SK-N-SH treated with all-trans-retinoic acid at 6 μM for 48 hours (cell line): Measurements from ENCODE around the gene TPPP.
"Not testable (repeated sequence)": the region's sequence is repeated elsewhere in the genome, so short reads cannot be mapped to it uniquely, and the experiment has no call there.

Source experiments
- ATAC-seq: fragments of 200-7000 bp; cut with Tn5 transposase; 3 replicates; pipeline ENCODE4 v1.9.1; 2020; ENCODE audit warnings: mild to moderate bottlenecking, moderate library complexity
- ARNTL ChIP-seq: fragments of 450-650 bp; formaldehyde crosslinking; IDR thresholded peaks from 2 replicates; pipeline ENCODE4 v1.5.0; 2020; ENCODE audit warnings: low read depth, mild to moderate bottlenecking, moderate library complexity, borderline replicate concordance
- BACH2 ChIP-seq: fragments of 250-450 bp; sonication (Bioruptor Pico); IDR thresholded peaks from 2 replicates; pipeline ENCODE4 v1.9.0; 2021; ENCODE audit warnings: mild to moderate bottlenecking, borderline replicate concordance
- CREB5 ChIP-seq: fragments of 250-450 bp; sonication (Bioruptor Pico); IDR thresholded peaks from 2 replicates; pipeline ENCODE4 v1.5.1; 2020; ENCODE audit warnings: low read depth, mild to moderate bottlenecking, moderate library complexity
- CSDC2 ChIP-seq: fragments of 250-450 bp; sonication (Bioruptor Pico); IDR thresholded peaks from 2 replicates; pipeline ENCODE4 v1.5.0; 2020; ENCODE audit warnings: mild to moderate bottlenecking, moderate library complexity
- CSRNP3 ChIP-seq: fragments of 250-450 bp; sonication (Bioruptor Pico); IDR thresholded peaks from 2 replicates; pipeline ENCODE4 v1.5.1; 2021; ENCODE audit warnings: mild to moderate bottlenecking, moderate library complexity
- ESRRG ChIP-seq: fragments of 250-450 bp; sonication (Bioruptor Pico); IDR thresholded peaks from 2 replicates; pipeline ENCODE4 v1.6.1; 2021; ENCODE audit warnings: mild to moderate bottlenecking
- GLIS3 ChIP-seq: fragments of 250-450 bp; sonication (Bioruptor Pico); IDR thresholded peaks from 2 replicates; pipeline ENCODE4 v1.5.0; 2020; ENCODE audit warnings: mild to moderate bottlenecking, moderate library complexity
- ISL1 ChIP-seq: fragments of 250-450 bp; sonication (Bioruptor Pico); IDR thresholded peaks from 2 replicates; pipeline ENCODE4 v2.1.2; 2022; ENCODE audit warnings: mild to moderate bottlenecking, moderate library complexity
- OSR1 ChIP-seq: fragments of 250-450 bp; sonication (Bioruptor Pico); IDR thresholded peaks from 2 replicates; pipeline ENCODE4 v1.8.0; 2022; ENCODE audit warnings: moderate library complexity, mild to moderate bottlenecking, inconsistent platforms
- PATZ1 ChIP-seq: fragments of 250-450 bp; sonication (Bioruptor Pico); IDR thresholded peaks from 2 replicates; pipeline ENCODE4 v1.8.0; 2020; ENCODE audit warnings: mild to moderate bottlenecking, moderate library complexity, borderline replicate concordance
- RARB ChIP-seq: fragments of 250-450 bp; sonication (Bioruptor Pico); IDR thresholded peaks from 2 replicates; pipeline ENCODE4 v1.8.0; 2021; ENCODE audit warnings: mild to moderate bottlenecking, moderate library complexity
- SNAI2 ChIP-seq: fragments of 250-450 bp; sonication (Bioruptor Pico); IDR thresholded peaks from 2 replicates; pipeline ENCODE4 v1.5.0; 2020; ENCODE audit warnings: mild to moderate bottlenecking, moderate library complexity
- TOX ChIP-seq: fragments of 250-450 bp; sonication (Bioruptor Pico); IDR thresholded peaks from 2 replicates; pipeline ENCODE4 v1.8.0; 2021; ENCODE audit warnings: mild to moderate bottlenecking, moderate library complexity, borderline replicate concordance
- TSHZ2 ChIP-seq: fragments of 250-450 bp; sonication (Bioruptor Pico); IDR thresholded peaks from 2 replicates; pipeline ENCODE4 v1.5.0; 2020; ENCODE audit warnings: mild to moderate bottlenecking, moderate library complexity
- ZC3H10 ChIP-seq: fragments of 250-450 bp; sonication (Bioruptor Pico); IDR thresholded peaks from 2 replicates; pipeline ENCODE4 v1.5.1; 2021; ENCODE audit warnings: mild to moderate bottlenecking, moderate library complexity
- ZFP30 ChIP-seq: fragments of 450-650 bp; formaldehyde crosslinking; IDR thresholded peaks from 2 replicates; pipeline ENCODE4 v1.5.0; 2022; ENCODE audit warnings: mild to moderate bottlenecking, moderate library complexity
- ZNF565 ChIP-seq: fragments of 450-650 bp; formaldehyde crosslinking; conservative IDR thresholded peaks from 2 replicates; pipeline ENCODE4 v1.5.0; 2020; ENCODE audit warnings: low read depth, mild to moderate bottlenecking, moderate library complexity
- ZNF70 ChIP-seq: fragments of 450-650 bp; formaldehyde crosslinking; IDR thresholded peaks from 2 replicates; pipeline ENCODE4 v1.5.0; 2020; ENCODE audit warnings: mild to moderate bottlenecking, moderate library complexity
- ZNF8 ChIP-seq: fragments of 450-650 bp; formaldehyde crosslinking; IDR thresholded peaks from 2 replicates; pipeline ENCODE4 v1.5.0; 2020; ENCODE audit warnings: mild to moderate bottlenecking, moderate library complexity

Gene TPPP

GRCh38 chr5:634191-634590 is 59.0 kb downstream of the TPPP start:
- TF ChIP-seq SNAI2 (CRISPR knock-in tag) = no peak
- TF ChIP-seq, all 23 proteins: peak for 0
- no peak for ATAC-seq

GRCh38 chr5:633501-633955 is 59.6 kb downstream of the TPPP start:
- TF ChIP-seq ZNF565 (CRISPR knock-in tag) = no peak
- TF ChIP-seq GLIS3 (CRISPR knock-in tag) = no peak
- no peak for TF ChIP-seq OSR1 (CRISPR knock-in tag)
- TF ChIP-seq ZNF70 (CRISPR knock-in tag) = no peak
- no peak for TF ChIP-seq RARB (CRISPR knock-in tag)
- TF ChIP-seq ZFP30 (CRISPR knock-in tag) = no peak
- TF ChIP-seq ESRRG (CRISPR knock-in tag) = no peak
- no peak for TF ChIP-seq TOX
- TF ChIP-seq SNAI2 (CRISPR knock-in tag) = no peak
- TF ChIP-seq BACH2 (CRISPR knock-in tag) = no peak
- no peak for TF ChIP-seq CSDC2 (CRISPR knock-in tag)
- TF ChIP-seq ZC3H10 (CRISPR knock-in tag) = no peak
- TF ChIP-seq TSHZ2 (CRISPR knock-in tag) = no peak
- TF ChIP-seq ZNF8 (CRISPR knock-in tag) = no peak
- no peak; the same call in 1 of the 3 replicates for ATAC-seq

GRCh38 chr5:628351-629205 is 64.6 kb downstream of the TPPP start:
- not testable (repeated sequence) for ATAC-seq

GRCh38 chr5:627840-628239 is 65.3 kb downstream of the TPPP start:
- TF ChIP-seq ISL1 (CRISPR knock-in tag) (no peak), PATZ1 (CRISPR knock-in tag) (no peak), CSRNP3 (CRISPR knock-in tag) (no peak), RARB (CRISPR knock-in tag) (no peak), CREB5 (CRISPR knock-in tag) (no peak), ESRRG (CRISPR knock-in tag) (no peak), ZFP30 (CRISPR knock-in tag) (no peak)
- no peak for ATAC-seq

- TF ChIP-seq PATZ1 (CRISPR knock-in tag) (no peak), ARNTL (CRISPR knock-in tag) (no peak), ZC3H10 (CRISPR knock-in tag) (no peak)
- ATAC-seq = no peak
Measured at GRCh38 chr5:626850-627249, 66.3 kb downstream of the TPPP start.
